SK-N-SH (cell line): ENCODE measurements around the gene RABGAP1L.

Experiments
- CHD2 ChIP-seq: fragments of 150-350 bp; IDR thresholded peaks from 2 replicates; pipeline ENCODE4 v1.6.1; 2018; ENCODE audit warnings: low read length; ENCODE audit not compliant: partially characterized antibody
- CTCF ChIP-seq: fragments of 200-600 bp; sonication (generic); IDR thresholded peaks from 2 replicates; pipeline ENCODE4 v1.6.1; 2017; ENCODE audit warnings: antibody characterized with exemption, mild to moderate bottlenecking, moderate library complexity
- FOXM1 ChIP-seq: IDR thresholded peaks from 2 replicates; pipeline ENCODE4 v1.4.0; 2012; ENCODE audit warnings: low read depth, mild to moderate bottlenecking
- MAX ChIP-seq: IDR thresholded peaks from 2 replicates; pipeline ENCODE4 v1.4.0; 2012; ENCODE audit warnings: low read depth
- SIN3A ChIP-seq: IDR thresholded peaks from 2 replicates; pipeline ENCODE4 v1.6.1; 2012; ENCODE audit warnings: low read depth, mild to moderate bottlenecking, low read length, moderate library complexity, borderline replicate concordance

GRCh38 chr1:174276087-174276486, 116.8 kb downstream of the RABGAP1L start:
- TF ChIP-seq SIN3A (no peak), CHD2 (no peak), FOXM1 (no peak), CTCF (no peak), MAX (no peak)
